Fibroblast of villous mesenchyme (primary cell): Measurements from ENCODE around the gene ZNF821. TPM values are rescaled to one million over a fixed set of nuclear protein-coding genes. Genes with fewer than 3 reads are reported as not detected.

ENCODE experiments used
- DNase-seq: peaks from one replicate; pipeline ENCODE4 v3.0.0-alpha.2; 2010; ENCODE audit warnings: low read depth
- H3K4me3 ChIP-seq: 2 replicates; pipeline ENCODE4 v1.5.1; 2011; ENCODE audit warnings: low read depth, mild to moderate bottlenecking, low read length
- CTCF ChIP-seq: IDR thresholded peaks from 2 replicates; pipeline ENCODE4 v1.5.1; 2012; ENCODE audit warnings: low read depth, mild to moderate bottlenecking, low read length; ENCODE audit not compliant: insufficient read depth
- total RNA-seq: library from RNA; depleted of rRNA; stranded (reverse); fragments of >200 nt; gene quantifications from 2 replicates; pipeline ENCODE4 v1.2.3, GENCODE V29; 2012

ZNF821 gene
- total RNA-seq, 1 donor: 3.9 TPM

- H3K4me3 ChIP-seq: no peak overlapping the region
- no peak for DNase-seq
- no peak for TF ChIP-seq CTCF
Measured at GRCh38 chr16:71852561-71852960, 31.4 kb downstream of the ZNF821 start.

- no peak for TF ChIP-seq CTCF
- no peak overlapping the region for H3K4me3 ChIP-seq
- DNase-seq: no peak
Measured at GRCh38 chr16:71852158-71852557, 31.8 kb downstream of the ZNF821 start.

GRCh38 chr16:71851746-71852145 is 32.2 kb downstream of the ZNF821 start:
- no peak for TF ChIP-seq CTCF

GRCh38 chr16:71848622-71849021 is 35.4 kb downstream of the ZNF821 start:
- no peak for DNase-seq
- H3K4me3 ChIP-seq: no peak overlapping the region
- TF ChIP-seq CTCF: no peak

More at GRCh38 chr16:71851746-71852145, 32.2 kb downstream of the ZNF821 start:
- H3K4me3 ChIP-seq: no peak overlapping the region
- DNase-seq: no peak

GRCh38 chr16:71847096-71847495 is 36.9 kb downstream of the ZNF821 start:
- TF ChIP-seq CTCF: no peak
- peak overlapping the region; percentile 95 for H3K4me3 ChIP-seq
- DNase-seq: no peak

- no peak for TF ChIP-seq CTCF
- DNase-seq: peak; percentile 38
- peak overlapping the region; percentile 95 for H3K4me3 ChIP-seq
Measured at GRCh38 chr16:71846431-71846830, 37.6 kb downstream of the ZNF821 start.

GRCh38 chr16:71845639-71846430 is 38.1 kb downstream of the ZNF821 start, which contains the start of gene ATXN1L:
ATXN1L (plus strand) TSS chr16:71845976; CDS start chr16:71849741, 3,765 bp downstream.
- peak; percentile 92 for DNase-seq

More at GRCh38 chr16:71845639-71846430, 38.1 kb downstream of the ZNF821 start, which contains the start of gene ATXN1L:
- peak within 1 kb of the TSS; percentile 95 for H3K4me3 ChIP-seq
- no peak for TF ChIP-seq CTCF
